GM21529 (cell line): Measurements from ENCODE around the gene VMP1.
A peak's percentile ranks its signal among the peaks of the same experiment; 100 is the strongest.

Source experiments
- ATAC-seq: cut with Tn5 transposase; IDR thresholded peaks from one replicate; pipeline ENCODE4 v1.9.1; 2021; ENCODE audit not compliant: unreplicated experiment

Gene VMP1

GRCh38 chr17:59707971-59708430 lies 547 bp downstream of the VMP1 start:
- ATAC-seq = no peak

GRCh38 chr17:59711936-59712335 lies 4.5 kb downstream of the VMP1 start:
- no peak for ATAC-seq

GRCh38 chr17:59712862-59713261 lies 5.4 kb downstream of the VMP1 start:
- ATAC-seq = no peak

DNA sequence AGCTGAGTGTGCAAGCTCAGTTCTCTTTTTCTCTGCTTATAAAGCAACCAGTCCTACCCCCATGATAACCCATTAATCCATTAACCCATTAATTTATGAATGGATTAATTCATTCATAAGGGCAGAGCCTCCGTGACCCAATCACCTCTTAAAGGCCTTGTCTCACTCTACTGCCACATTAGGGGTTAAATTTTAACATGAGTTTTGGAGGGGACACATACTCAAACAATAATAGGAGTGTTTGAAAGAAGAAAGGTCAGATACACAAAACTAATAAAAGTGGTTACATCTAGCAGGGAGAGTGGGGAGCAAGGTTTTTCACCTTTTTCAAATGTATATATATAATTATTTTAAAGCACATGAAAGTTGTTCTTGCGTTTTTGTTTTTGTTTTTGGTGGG lies 6.8 kb downstream of the VMP1 start:
- no peak for ATAC-seq

GRCh38 chr17:59716427-59716826 lies 9.0 kb downstream of the VMP1 start:
- ATAC-seq = no peak

- no peak for ATAC-seq
Measured at GRCh38 chr17:59719526-59719925, 12.1 kb downstream of the VMP1 start.

DNA sequence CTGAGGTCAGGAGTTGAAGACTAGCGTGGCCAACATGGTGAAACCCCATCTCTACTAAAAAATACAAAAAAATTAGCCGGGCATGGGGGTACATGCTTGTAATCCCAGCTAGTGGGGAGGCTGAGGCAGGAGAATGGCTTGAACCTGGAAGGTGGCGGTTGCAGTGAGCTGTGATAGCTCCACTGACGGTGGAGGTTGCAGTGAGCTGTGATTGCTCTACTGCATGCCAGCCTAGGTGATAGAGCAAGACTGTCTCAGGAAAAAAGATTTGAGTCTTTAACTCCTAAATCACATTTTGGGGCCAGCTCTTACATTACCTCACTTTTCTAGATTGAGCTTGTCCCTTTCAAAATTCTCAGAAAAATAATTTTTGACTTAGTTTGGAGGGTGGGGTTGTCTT lies 15.2 kb downstream of the VMP1 start:
- ATAC-seq = no peak

- ATAC-seq = no peak
Measured at GRCh38 chr17:59723041-59723440, 15.6 kb downstream of the VMP1 start.

DNA sequence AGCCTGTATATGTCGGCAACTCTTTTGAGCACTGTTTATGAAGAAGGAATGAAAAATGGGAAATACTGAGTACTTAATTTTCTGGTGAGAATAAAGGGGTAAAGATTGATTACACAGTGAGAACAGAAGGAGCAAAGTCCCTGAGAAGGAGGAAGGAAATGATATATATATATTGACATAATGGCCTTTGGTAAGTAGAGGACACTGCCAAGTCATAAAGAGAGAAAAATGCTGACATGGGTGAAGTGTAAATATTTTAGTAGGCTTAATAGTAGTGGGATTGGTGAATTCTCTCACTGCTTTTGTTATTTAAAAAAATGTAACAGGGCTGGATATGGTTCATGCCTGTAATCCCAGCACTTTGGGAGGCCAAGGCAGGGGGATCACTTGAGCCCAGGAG lies 16.2 kb downstream of the VMP1 start:
- no peak for ATAC-seq

DNA sequence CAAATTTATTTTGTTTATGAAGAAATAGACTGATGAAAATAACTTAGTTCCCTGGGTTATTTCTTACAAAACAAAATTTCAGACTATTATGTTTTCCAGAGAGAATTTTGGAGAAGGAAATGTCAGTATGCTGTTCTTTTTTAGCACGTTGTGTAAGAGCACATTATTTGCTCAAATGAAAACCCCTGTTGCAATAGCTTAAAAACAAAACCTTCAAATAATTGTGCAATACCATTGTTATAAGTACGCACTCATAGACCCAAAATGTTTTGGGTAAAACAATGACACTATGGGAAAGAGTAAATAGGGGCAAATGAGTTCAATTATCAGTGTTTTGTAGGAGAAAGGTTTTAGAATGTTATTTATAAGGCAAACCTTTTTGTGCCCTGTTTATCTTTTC lies 18.2 kb downstream of the VMP1 start:
- ATAC-seq = no peak

GRCh38 chr17:59727817-59728533 lies 20.5 kb downstream of the VMP1 start:
- ATAC-seq = no peak

- ATAC-seq = no peak
Measured at GRCh38 chr17:59730268-59730834, 22.9 kb downstream of the VMP1 start.

- no peak for ATAC-seq
Measured at GRCh38 chr17:59733697-59734096, 26.2 kb downstream of the VMP1 start.

DNA sequence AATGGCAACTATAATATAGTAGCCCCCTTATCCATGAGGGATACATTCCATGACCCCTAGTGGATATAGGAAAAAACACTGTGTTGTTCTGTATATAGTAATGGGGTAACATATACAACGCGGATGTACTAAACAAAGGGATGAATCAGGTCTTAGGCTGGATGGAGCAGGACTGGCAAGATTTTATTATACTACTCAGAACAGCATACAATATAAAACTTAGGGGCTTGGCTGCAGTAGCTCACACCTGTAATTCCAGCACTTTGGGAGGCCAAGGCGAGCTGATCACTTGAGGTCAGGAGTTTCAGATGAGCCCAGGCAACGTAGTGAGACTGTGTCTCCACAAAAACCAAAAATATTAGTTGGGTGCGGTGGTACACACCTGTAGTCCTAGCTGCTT lies 26.8 kb downstream of the VMP1 start:
- ATAC-seq = no peak

DNA sequence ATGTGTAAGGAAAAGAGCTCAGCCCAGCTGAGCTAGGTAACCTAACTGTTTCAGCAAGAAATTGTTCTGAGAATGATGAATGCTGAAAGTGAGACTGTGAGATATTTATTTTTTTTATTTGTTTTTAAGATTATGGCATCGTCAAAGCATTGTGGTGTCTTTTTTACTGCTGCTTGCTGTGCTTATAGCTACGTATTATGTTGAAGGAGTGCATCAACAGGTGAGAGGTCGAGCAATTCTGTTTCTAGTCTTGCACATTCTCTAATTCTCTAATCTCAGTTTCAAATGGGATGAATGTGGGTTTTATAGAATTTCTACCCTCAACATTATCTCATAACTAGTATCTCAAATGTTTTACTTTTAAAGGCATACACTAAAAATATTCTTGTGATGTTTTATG lies 29.9 kb downstream of the VMP1 start:
- ATAC-seq = no peak

GRCh38 chr17:59743842-59744241 lies 36.4 kb downstream of the VMP1 start:
- no peak for ATAC-seq

- no peak for ATAC-seq
Measured at GRCh38 chr17:59745040-59745439, 37.6 kb downstream of the VMP1 start.

GRCh38 chr17:59746849-59747445 lies 39.5 kb downstream of the VMP1 start:
- ATAC-seq = no peak

- ATAC-seq = no peak
Measured at GRCh38 chr17:59748591-59748990, 41.1 kb downstream of the VMP1 start.

DNA sequence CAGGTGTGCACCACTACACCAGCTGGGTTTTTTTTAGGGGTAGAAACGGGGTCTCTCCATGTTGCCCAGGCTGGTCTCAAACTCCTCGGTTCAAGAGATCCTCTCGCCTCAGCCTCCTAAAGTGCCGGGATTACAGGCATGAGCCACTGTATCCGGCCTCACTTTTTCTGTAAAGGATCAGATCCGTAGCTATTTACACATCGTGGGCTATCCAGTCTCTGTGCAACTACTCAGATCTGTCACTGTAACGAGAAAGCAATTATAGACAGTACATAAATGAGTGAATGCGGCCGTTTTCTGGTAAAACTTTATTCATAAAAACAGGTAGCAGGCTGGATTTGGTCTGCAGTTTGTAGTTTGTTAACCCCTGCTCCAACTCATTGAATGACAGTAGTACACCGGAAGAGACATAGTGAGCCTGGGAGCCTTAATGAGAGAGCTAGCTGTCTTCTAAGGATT lies 44.5 kb downstream of the VMP1 start:
- peak; percentile 63 for ATAC-seq

- no peak for ATAC-seq
Measured at GRCh38 chr17:59752446-59752845, 45.0 kb downstream of the VMP1 start.

- no peak for ATAC-seq
Measured at GRCh38 chr17:59752922-59753321, 45.5 kb downstream of the VMP1 start.
